ENCODE measurements around the gene SLC24A1. TPM values are rescaled to one million over a fixed set of nuclear protein-coding genes. Genes with fewer than 3 reads are reported as not detected.

SLC24A1 gene
- total and polyA plus RNA-seq, 2 of the 13 experiments (the other 11 are each of a cell fraction or from before 2014, with no cell fraction given), result 5.9 to 8.3 TPM

GRCh38 chr15:65688462-65688861, 66.7 kb downstream of the SLC24A1 start:
- Histone ChIP-seq H4K20me1 (ENCODE audit: insufficient read depth, low read length) (no peaks in the 10 kb centered on the region), H3K4me3 (replicated peaks in 1 of 3; ENCODE audit: insufficient read depth in 1 of 3, low read depth in 2 of 3, low read length in 3 of 3) (no peak overlapping the region), H3K36me3 (replicated peaks in 1 of 2; ENCODE audit: control insufficient read depth in 1 of 2, insufficient read depth in 2 of 2, low read length in 2 of 2) (peaks cover 6 to 36% of the 10 kb centered on the region in 2 experiments; a peak in 2 of 5 replicates), H3K4me1 (ENCODE audit: insufficient read depth, low read length) (no peaks in the 10 kb centered on the region), H3K4me2 (ENCODE audit: low read depth, low read length) (no peak overlapping the region), H3K27me3 (ENCODE audit: control insufficient read depth in 1 of 2, insufficient read depth in 2 of 2, low read length in 2 of 2) (no peaks in the 10 kb centered on the region), H3K9me3 (ENCODE audit: low read length) (no peaks in the 10 kb centered on the region), H3K27ac (ENCODE audit: extremely low read length, insufficient read depth, low read length) (no peak overlapping the region), H2AFZ (ENCODE audit: low read length) (no peak overlapping the region), H3K79me2 (ENCODE audit: insufficient read depth, low read length) (no peaks in the 10 kb centered on the region), H3K9ac (ENCODE audit: insufficient read depth, low read depth, low read length) (no peak overlapping the region)
- FAIRE-seq, result no peak
- no peak for ATAC-seq
- POLR2A ChIA-PET, result no interaction called here
- WGBS (ENCODE audit: low lambda C conversion rate), result 100% methylated on average over 1 of the region's 1 CpG
- no TSS peak for BruUV-seq (replicated peaks)
- intact Hi-C loops (cut with micrococcal nuclease; ENCODE audit: unreplicated experiment) (no loop called here), in situ Hi-C loops (cut with HindIII; ENCODE audit: extremely low pct_ligation_motif_present, low pct_unique_long_range_greater_than_20kb) (no loop called here)
- no peak for DNase-seq (ENCODE audit: low spot score)
- CTCF ChIA-PET (ENCODE audit: low intra/inter-chr PET ratio, low total read pairs), result no interaction called here
- TF ChIP-seq KLF16 (CRISPR knock-in tag; IDR thresholded peaks at IDR 0.05) (no peak), PAXIP1 (CRISPR knock-in tag; conservative IDR thresholded peaks at IDR 0.05) (no peak), ZNF383 (CRISPR knock-in tag; IDR thresholded peaks at IDR 0.05; ENCODE audit: borderline replicate concordance) (no peak), NFYC (CRISPR knock-in tag; IDR thresholded peaks at IDR 0.05) (no peak), ZNF564 (CRISPR knock-in tag; IDR thresholded peaks at IDR 0.05) (no peak), ZNF275 (CRISPR knock-in tag; IDR thresholded peaks at IDR 0.05; ENCODE audit: borderline replicate concordance) (no peak), SP2 (CRISPR knock-in tag; IDR thresholded peaks at IDR 0.05) (no peak), NR3C1 (CRISPR knock-in tag; IDR thresholded peaks at IDR 0.05) (no peak), EP300 (IDR thresholded peaks at IDR 0.05; ENCODE audit: low read depth in 2 of 2, low read length in 2 of 2) (no peak), EP300 (CRISPR knock-in tag; IDR thresholded peaks at IDR 0.05; ENCODE audit: borderline replicate concordance) (no peak), IRX3 (CRISPR knock-in tag; IDR thresholded peaks at IDR 0.05; ENCODE audit: borderline replicate concordance, low read depth) (no peak), SOX5 (CRISPR knock-in tag; IDR thresholded peaks at IDR 0.05; ENCODE audit: borderline replicate concordance) (no peak), SKIL (CRISPR knock-in tag; IDR thresholded peaks at IDR 0.05; ENCODE audit: borderline replicate concordance) (no peak), JUND (CRISPR knock-in tag; IDR thresholded peaks at IDR 0.05) (no peak), THRA (CRISPR knock-in tag; IDR thresholded peaks at IDR 0.05; ENCODE audit: borderline replicate concordance) (no peak), ZNF720 (CRISPR knock-in tag; IDR thresholded peaks at IDR 0.05) (no peak), ZMYM2 (CRISPR knock-in tag; IDR thresholded peaks at IDR 0.05) (no peak)
